Spinal cord (tissue), 10 donors: ENCODE results near the gene IGF2. TPM values are rescaled to one million over a fixed set of nuclear protein-coding genes. Genes with fewer than 3 reads are reported as not detected.

Experiments used
- DNase-seq, 6 donors: peaks; one replicate each; pipeline versions ENCODE4 v3.0.0 to v3.0.0-alpha.2; 2013 to 2015; ENCODE audit warnings: low spot score in 6 of 6, low read depth in 4 of 6
- H3K27ac ChIP-seq: one replicate; pipeline ENCODE4 v1.5.1; 2013; ENCODE audit warnings: low read depth, low read length, control low read depth
- H3K27me3 ChIP-seq: one replicate; pipeline ENCODE4 v1.6.1; 2013; ENCODE audit warnings: low read length; ENCODE audit not compliant: control insufficient read depth, insufficient read depth
- H3K36me3 ChIP-seq: one replicate; pipeline ENCODE4 v1.6.1; 2013; ENCODE audit warnings: low read length; ENCODE audit not compliant: control insufficient read depth, insufficient read depth
- H3K4me1 ChIP-seq: one replicate; pipeline ENCODE4 v1.6.1; 2013; ENCODE audit warnings: low read length; ENCODE audit not compliant: control insufficient read depth, insufficient read depth
- H3K4me3 ChIP-seq: one replicate; pipeline ENCODE4 v1.5.1; 2013; ENCODE audit warnings: low read depth, low read length, control low read depth
- H3K9me3 ChIP-seq: one replicate; pipeline ENCODE4 v1.6.1; 2013; ENCODE audit warnings: low read length; ENCODE audit not compliant: control insufficient read depth, insufficient read depth
- WGBS: methylation state at CpG from one replicate; pipeline ENCODE4 v1.1.5; 2013; ENCODE audit warnings: missing lambda C conversion rate; ENCODE audit not compliant: insufficient coverage; 5-methylcytosine and 5-hydroxymethylcytosine counted together
- long read RNA-seq, 4 donors: transcript quantifications; one replicate each; lab custom pipeline, GENCODE V29; 2026
- polyA plus RNA-seq, 2 donors: library from polyadenylated mRNA; unstranded; fragments of 120-200 nt; gene quantifications; one replicate each; pipeline ENCODE4 v1.2.1, GENCODE V29; 2013; ENCODE audit not compliant: insufficient read length in 2 of 2
- total RNA-seq, 2 donors: library from RNA; depleted of rRNA in 1 of 2; stranded (reverse); fragments of 120-200 nt in 1 of 2; fragments of >200 nt in 1 of 2; gene quantifications; one replicate each; pipeline versions ENCODE4 v1.2.3 to v1.2.4, GENCODE V29; 2013 to 2014
- donor health status: healthy.

IGF2 gene, protein sequence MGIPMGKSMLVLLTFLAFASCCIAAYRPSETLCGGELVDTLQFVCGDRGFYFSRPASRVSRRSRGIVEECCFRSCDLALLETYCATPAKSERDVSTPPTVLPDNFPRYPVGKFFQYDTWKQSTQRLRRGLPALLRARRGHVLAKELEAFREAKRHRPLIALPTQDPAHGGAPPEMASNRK
- total RNA-seq (100 to 1,000 TPM; 132 to 558 TPM), polyA plus RNA-seq (100 to 1,000 TPM; 217 to 344 TPM)
- long read RNA-seq, donor 1, full-length matches to known transcripts = 50 of 59 reads
- long read RNA-seq, donor 1, partial matches to known transcripts = 9 of 59 reads
- long read RNA-seq, donor 1, other reads (novel, unspliced or antisense) = 0 of 59 reads
- long read RNA-seq, donor 2, full-length matches to known transcripts = 5 of 5 reads
- long read RNA-seq, donor 2, partial matches to known transcripts = 0 of 5 reads
- long read RNA-seq, donor 2, other reads (novel, unspliced or antisense) = 0 of 5 reads
- long read RNA-seq, donor 3, full-length matches to known transcripts = 42 of 48 reads
- long read RNA-seq, donor 3, partial matches to known transcripts = 6 of 48 reads
- long read RNA-seq, donor 3, other reads (novel, unspliced or antisense) = 0 of 48 reads
- long read RNA-seq, donor 4, full-length matches to known transcripts = 6 of 6 reads
- long read RNA-seq, donor 4, partial matches to known transcripts = 0 of 6 reads
- long read RNA-seq, donor 4, other reads (novel, unspliced or antisense) = 0 of 6 reads

- Histone ChIP-seq H3K27ac (no peak within 1 kb of the TSS), H3K9me3 (no peaks in the 10 kb centered on the region), H3K4me1 (peaks cover 34% of the 10 kb centered on the region), H3K4me3 (peak within 1 kb of the TSS; percentile 42), H3K36me3 (no peaks in the 10 kb centered on the region), H3K27me3 (peaks cover 80% of the 10 kb centered on the region)
- 0% methylated on average over 58 of the region's 62 CpGs for WGBS
- no peak for DNase-seq
These were observed at the start of gene IGF2 for GRCh38 chr11:2139123-2139521. IGF2 (minus strand) TSS chr11:2139389; CDS start chr11:2135523, 3,866 bp downstream.

- 90% methylated on average over 18 of the region's 19 CpGs for WGBS
These were observed 49.6 kb upstream of the IGF2 start for GRCh38 chr11:2188745-2189144.

GRCh38 chr11:2187280-2187707 lies 48.1 kb upstream of the IGF2 start:
- Histone ChIP-seq H3K27me3 (peaks cover 2% of the 10 kb centered on the region), H3K4me3 (no peak overlapping the region), H3K36me3 (peaks cover 3% of the 10 kb centered on the region), H3K9me3 (no peaks in the 10 kb centered on the region), H3K27ac (no peak overlapping the region), H3K4me1 (peaks cover 22% of the 10 kb centered on the region)
- WGBS = 88% methylated on average over 7 of the region's 7 CpGs
- no peak for DNase-seq

More at GRCh38 chr11:2188745-2189144, 49.6 kb upstream of the IGF2 start:
- Histone ChIP-seq H3K27me3 (peaks cover 2% of the 10 kb centered on the region), H3K36me3 (peaks cover 3% of the 10 kb centered on the region), H3K4me3 (no peak overlapping the region), H3K4me1 (peaks cover 22% of the 10 kb centered on the region), H3K27ac (no peak overlapping the region), H3K9me3 (no peaks in the 10 kb centered on the region)
- no peak for DNase-seq

DNA sequence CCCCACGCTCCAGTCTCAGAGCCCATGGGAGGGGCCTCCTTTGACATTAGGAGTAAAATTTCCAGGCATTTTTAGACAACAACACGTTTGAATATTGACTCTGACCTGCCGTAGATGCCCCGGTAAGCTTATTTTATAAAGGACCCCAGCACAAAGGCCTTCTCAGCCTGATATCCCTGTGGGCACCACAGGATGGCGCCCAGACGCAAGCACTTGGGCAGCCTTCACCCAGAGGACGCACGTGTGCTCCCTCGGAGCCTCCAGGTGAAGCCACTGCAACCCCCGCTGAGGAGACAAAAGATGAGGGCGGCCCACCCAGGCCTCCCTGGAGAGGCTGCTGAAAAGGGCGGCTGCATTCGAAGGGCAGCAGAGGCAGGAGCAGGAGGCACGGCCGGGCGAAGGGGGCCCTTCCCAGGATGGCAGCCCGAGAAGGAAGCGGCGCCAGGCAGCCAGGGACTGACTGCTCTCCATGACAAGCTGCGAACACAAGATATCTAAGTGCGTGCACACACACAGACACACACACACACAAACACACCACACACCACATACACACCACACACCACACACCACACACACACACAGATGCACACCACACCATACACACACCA lies 47.6 kb upstream of the IGF2 start:
- no peaks in the 10 kb centered on the region for H3K9me3 ChIP-seq
- no peak overlapping the region for H3K27ac ChIP-seq
- no peak overlapping the region for H3K4me3 ChIP-seq
- peaks cover 3% of the 10 kb centered on the region for H3K36me3 ChIP-seq
- WGBS = 39% methylated on average over 20 of the region's 21 CpGs
- peaks cover 22% of the 10 kb centered on the region for H3K4me1 ChIP-seq
- H3K27me3 ChIP-seq = peaks cover 2% of the 10 kb centered on the region
- DNase-seq = peak in 2 of 6 donors; percentile 62 to 67

DNA sequence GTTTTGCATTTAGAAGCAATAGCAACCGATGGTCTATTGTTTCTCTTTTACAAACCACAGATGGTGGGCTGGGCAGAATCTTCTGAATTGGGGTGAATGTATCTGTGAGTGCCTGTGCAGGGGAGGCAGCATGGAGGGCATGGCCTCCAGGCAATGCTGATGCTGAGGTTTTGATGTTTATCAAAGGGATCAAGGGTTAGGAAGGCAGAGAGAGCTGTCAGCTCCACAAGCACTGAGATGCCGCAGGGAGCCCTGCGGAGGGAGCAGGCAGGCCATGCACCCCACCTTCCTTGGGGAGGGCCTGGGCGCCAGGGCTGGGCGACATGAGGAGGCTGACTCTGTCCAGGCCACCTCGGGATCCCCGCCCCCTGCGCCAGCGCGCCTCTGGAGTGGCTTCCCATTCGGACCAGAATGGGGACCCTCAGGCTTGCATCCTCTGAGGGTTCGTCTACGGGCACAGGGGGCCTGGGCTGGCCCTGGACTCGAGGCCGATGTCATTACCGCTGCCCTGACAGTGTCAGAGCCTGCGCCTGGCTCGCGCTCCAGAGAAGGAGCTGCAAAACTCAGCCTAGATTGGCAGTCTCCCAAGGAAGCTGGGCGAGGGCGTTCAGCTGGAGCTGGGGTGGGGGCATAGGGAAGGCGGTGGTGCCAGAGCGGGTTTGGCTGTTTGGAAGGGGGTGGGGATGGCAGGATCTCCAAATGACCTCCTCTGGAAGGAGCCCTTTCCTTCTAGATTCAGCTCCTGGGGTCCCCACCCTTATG lies 46.3 kb upstream of the IGF2 start:
- Histone ChIP-seq H3K4me3 (no peak overlapping the region), H3K9me3 (no peaks in the 10 kb centered on the region), H3K27ac (no peak overlapping the region), H3K4me1 (peaks cover 15% of the 10 kb centered on the region), H3K27me3 (peaks cover 2% of the 10 kb centered on the region), H3K36me3 (peaks cover 3% of the 10 kb centered on the region)
- WGBS = 74% methylated on average over 20 of the region's 23 CpGs
- peak in 1 of 6 donors; percentile 57 for DNase-seq

DNA sequence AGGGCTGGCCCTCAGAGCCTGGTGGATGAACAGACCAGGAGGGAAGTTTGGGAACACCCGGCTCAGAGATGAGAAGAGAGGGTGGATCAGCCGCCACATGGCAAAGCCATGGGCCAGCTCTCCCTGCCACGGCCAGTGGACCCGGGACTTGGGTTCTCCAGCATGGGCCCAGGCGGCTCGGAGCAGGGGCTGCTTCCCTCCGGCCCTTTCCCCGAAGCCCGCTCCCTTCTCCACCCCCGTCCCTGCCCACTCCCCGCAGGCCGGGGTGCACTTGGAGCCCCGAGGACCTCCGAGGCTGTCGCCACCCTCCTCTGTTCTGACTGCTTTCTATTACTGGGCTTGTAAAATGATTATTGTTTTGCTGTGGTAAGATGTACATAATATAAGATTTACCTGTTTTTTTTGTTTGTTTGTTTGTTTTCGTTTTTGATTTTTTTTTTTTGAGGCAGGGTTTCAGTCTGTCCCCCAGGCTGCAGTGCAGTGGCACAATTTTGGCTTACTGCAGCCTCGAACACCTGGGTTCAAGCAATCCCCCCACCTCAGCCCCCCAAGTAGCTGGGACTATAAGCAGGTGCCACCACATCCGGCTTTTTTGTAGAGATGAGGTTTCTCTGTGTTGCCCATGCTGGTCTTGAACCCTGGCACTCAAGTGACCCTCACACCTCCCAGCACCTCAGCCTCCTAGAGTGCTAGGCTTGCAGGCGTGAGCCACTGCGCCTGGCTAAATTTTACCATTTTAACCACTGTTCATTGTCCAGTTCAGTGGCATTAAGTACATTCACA lies 43.7 kb upstream of the IGF2 start:
- WGBS = 83% methylated on average over 10 of the region's 20 CpGs
- peaks cover 2% of the 10 kb centered on the region for H3K27me3 ChIP-seq
- DNase-seq = no peak

GRCh38 chr11:2182075-2182474 lies 42.9 kb upstream of the IGF2 start:
- H3K36me3 ChIP-seq = no peaks in the 10 kb centered on the region
- 86% methylated on average over 18 of the region's 18 CpGs for WGBS
- DNase-seq = no peak
- no peak overlapping the region for H3K27ac ChIP-seq
- no peak overlapping the region for H3K4me3 ChIP-seq
- H3K4me1 ChIP-seq = peaks cover 14% of the 10 kb centered on the region
- no peaks in the 10 kb centered on the region for H3K9me3 ChIP-seq
- peaks cover 2% of the 10 kb centered on the region for H3K27me3 ChIP-seq

More for the DNA sequence above, 43.7 kb upstream of the IGF2 start:
- Histone ChIP-seq H3K36me3 (no peaks in the 10 kb centered on the region), H3K4me3 (no peak overlapping the region), H3K27ac (no peak overlapping the region), H3K9me3 (no peaks in the 10 kb centered on the region), H3K4me1 (peaks cover 14% of the 10 kb centered on the region)

DNA sequence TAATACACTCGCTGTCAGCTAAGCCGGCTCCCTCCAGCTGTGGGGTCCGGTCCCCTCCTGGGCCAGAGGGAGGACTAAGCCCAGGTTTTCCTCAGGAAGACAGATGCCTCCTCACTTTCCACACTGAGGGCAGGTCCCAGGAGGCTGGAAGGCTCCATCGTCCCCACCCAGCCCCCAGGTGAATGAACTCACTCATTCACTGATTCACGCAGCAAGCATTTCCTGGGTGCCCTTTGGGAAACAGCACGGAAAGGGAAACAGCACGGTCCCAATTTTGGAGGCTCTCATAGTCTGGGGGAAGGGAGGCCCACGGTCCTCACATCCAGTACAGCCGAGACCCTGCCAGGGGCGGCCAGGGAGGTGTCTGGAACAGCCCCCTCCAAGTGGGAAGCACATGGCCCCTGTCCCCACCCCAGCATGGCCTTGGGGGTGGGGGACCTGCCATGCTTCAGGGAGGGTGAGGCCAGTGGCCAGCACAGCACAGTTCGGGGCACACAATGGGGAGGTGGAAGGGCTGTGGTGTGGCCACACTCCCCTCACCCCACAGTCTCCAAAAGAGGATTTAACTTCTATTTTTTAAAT lies 41.7 kb upstream of the IGF2 start:
- Histone ChIP-seq H3K27me3 (peaks cover 2% of the 10 kb centered on the region), H3K4me1 (peaks cover 13% of the 10 kb centered on the region), H3K27ac (no peak overlapping the region), H3K9me3 (no peaks in the 10 kb centered on the region), H3K36me3 (no peaks in the 10 kb centered on the region), H3K4me3 (no peak overlapping the region)
- DNase-seq = no peak
- 85% methylated on average over 6 of the region's 11 CpGs for WGBS
